SK-N-SH treated with all-trans-retinoic acid at 6 μM for 48 hours (cell line): ENCODE results near the gene VN1R5.

Experiments used
- ARNTL ChIP-seq: fragments of 450-650 bp; formaldehyde crosslinking; IDR thresholded peaks from 2 replicates; pipeline ENCODE4 v1.5.0; 2020; ENCODE audit warnings: low read depth, mild to moderate bottlenecking, moderate library complexity, borderline replicate concordance
- BACH2 ChIP-seq: fragments of 250-450 bp; sonication (Bioruptor Pico); IDR thresholded peaks from 2 replicates; pipeline ENCODE4 v1.9.0; 2021; ENCODE audit warnings: mild to moderate bottlenecking, borderline replicate concordance
- CREB5 ChIP-seq: fragments of 250-450 bp; sonication (Bioruptor Pico); IDR thresholded peaks from 2 replicates; pipeline ENCODE4 v1.5.1; 2020; ENCODE audit warnings: low read depth, mild to moderate bottlenecking, moderate library complexity
- CSDC2 ChIP-seq: fragments of 250-450 bp; sonication (Bioruptor Pico); IDR thresholded peaks from 2 replicates; pipeline ENCODE4 v1.5.0; 2020; ENCODE audit warnings: mild to moderate bottlenecking, moderate library complexity
- CSRNP3 ChIP-seq: fragments of 250-450 bp; sonication (Bioruptor Pico); IDR thresholded peaks from 2 replicates; pipeline ENCODE4 v1.5.1; 2021; ENCODE audit warnings: mild to moderate bottlenecking, moderate library complexity
- OSR1 ChIP-seq: fragments of 250-450 bp; sonication (Bioruptor Pico); IDR thresholded peaks from 2 replicates; pipeline ENCODE4 v1.8.0; 2022; ENCODE audit warnings: moderate library complexity, mild to moderate bottlenecking, inconsistent platforms
- PATZ1 ChIP-seq: fragments of 250-450 bp; sonication (Bioruptor Pico); IDR thresholded peaks from 2 replicates; pipeline ENCODE4 v1.8.0; 2020; ENCODE audit warnings: mild to moderate bottlenecking, moderate library complexity, borderline replicate concordance
- PPARA ChIP-seq: fragments of 250-450 bp; sonication (Bioruptor Pico); IDR thresholded peaks from 2 replicates; pipeline ENCODE4 v1.5.0; 2020; ENCODE audit warnings: mild to moderate bottlenecking, borderline replicate concordance
- RARB ChIP-seq: fragments of 250-450 bp; sonication (Bioruptor Pico); IDR thresholded peaks from 2 replicates; pipeline ENCODE4 v1.8.0; 2021; ENCODE audit warnings: mild to moderate bottlenecking, moderate library complexity
- TOX ChIP-seq: fragments of 250-450 bp; sonication (Bioruptor Pico); IDR thresholded peaks from 2 replicates; pipeline ENCODE4 v1.8.0; 2021; ENCODE audit warnings: mild to moderate bottlenecking, moderate library complexity, borderline replicate concordance
- ZFP3 ChIP-seq: fragments of 250-450 bp; sonication (Bioruptor Pico); IDR thresholded peaks from 2 replicates; pipeline ENCODE4 v1.5.0; 2020; ENCODE audit warnings: mild to moderate bottlenecking, moderate library complexity
- ZFP30 ChIP-seq: fragments of 450-650 bp; formaldehyde crosslinking; IDR thresholded peaks from 2 replicates; pipeline ENCODE4 v1.5.0; 2022; ENCODE audit warnings: mild to moderate bottlenecking, moderate library complexity
- ZNF565 ChIP-seq: fragments of 450-650 bp; formaldehyde crosslinking; conservative IDR thresholded peaks from 2 replicates; pipeline ENCODE4 v1.5.0; 2020; ENCODE audit warnings: low read depth, mild to moderate bottlenecking, moderate library complexity

- TF ChIP-seq ZFP30 (CRISPR knock-in tag) (no peak), ZFP3 (CRISPR knock-in tag) (no peak), PPARA (no peak), ZNF565 (no peak), PATZ1 (CRISPR knock-in tag) (no peak), CSDC2 (CRISPR knock-in tag) (no peak), CREB5 (CRISPR knock-in tag) (no peak), OSR1 (no peak), ARNTL (CRISPR knock-in tag) (no peak), BACH2 (CRISPR knock-in tag) (no peak), TOX (CRISPR knock-in tag) (no peak), RARB (CRISPR knock-in tag) (no peak), CSRNP3 (no peak)
Measured at GRCh38 chr1:247288341-247288740, 32.5 kb downstream of the VN1R5 start.
